Naive thymus-derived CD8-positive, alpha-beta T cell (primary cell): ENCODE results near the gene WNT9B. TPM values are rescaled to one million over a fixed set of nuclear protein-coding genes. Genes with fewer than 3 reads are reported as not detected.
A peak's percentile ranks its signal among the peaks of the same experiment; 100 is the strongest.

Source experiments
- ATAC-seq, 2 donors: fragments of 150-1000 bp; cut with Tn5 transposase in 1 of 2; sonication (Bioruptor Pico), chemical (Tn5 transposase) in 1 of 2; 1 replicate in 1 of 2; 2 replicates in 1 of 2; pipeline ENCODE4 v1.10.0; 2021; ENCODE audit warnings: mild to moderate bottlenecking in 2 of 2, moderate library complexity in 2 of 2
- POLR2A ChIA-PET: fragments of 350-600 bp; sonication (Branson Sonifier 250); formaldehyde crosslinking; loops from one replicate; lab custom pipeline; 2021; ENCODE audit warnings: antibody characterized with exemption; lab: Charles Lee
- DNase-seq, 10 donors: peaks; one replicate each; pipeline versions ENCODE4 v3.0.0 to v3.0.0-alpha.2; 2020 to 2022
- H3K27ac Mint-ChIP-seq, 10 donors: one replicate each; pipeline ENCODE4 v1.8.0; 2020 to 2022; ENCODE audit warnings: mild to moderate bottlenecking in 10 of 10, mixed read lengths in 10 of 10, moderate library complexity in 4 of 10, inconsistent platforms in 1 of 10
- H3K27me3 Mint-ChIP-seq, 5 donors: one replicate each; pipeline ENCODE4 v1.8.0; 2021 to 2022; ENCODE audit warnings: mixed read lengths in 5 of 5
- H3K36me3 Mint-ChIP-seq, 3 donors: one replicate each; pipeline ENCODE4 v1.8.0; 2020 to 2022; ENCODE audit warnings: mixed read lengths in 3 of 3, mild to moderate bottlenecking in 2 of 3, inconsistent platforms in 1 of 3
- H3K4me1 Mint-ChIP-seq, 4 donors: one replicate each; pipeline ENCODE4 v1.8.0; 2021 to 2022; ENCODE audit warnings: mixed read lengths in 4 of 4
- H3K4me3 Mint-ChIP-seq, 10 donors: one replicate each; pipeline ENCODE4 v1.8.0; 2020 to 2022; ENCODE audit warnings: mild to moderate bottlenecking in 10 of 10, mixed read lengths in 10 of 10, moderate library complexity in 6 of 10, inconsistent platforms in 1 of 10
- H3K9me3 Mint-ChIP-seq, 9 donors: one replicate each; pipeline ENCODE4 v1.8.0; 2020 to 2022; ENCODE audit warnings: mixed read lengths in 9 of 9, mild to moderate bottlenecking in 3 of 9, inconsistent platforms in 1 of 9, moderate library complexity in 1 of 9
- polyA plus RNA-seq, 3 donors: library from polyadenylated mRNA; unstranded; fragments of 300-500 nt; fragmentation: Illumina TruSeq; gene quantifications; one replicate each; pipeline ENCODE4 v1.2.3, GENCODE V29; 2021
- total RNA-seq, 8 experiments: library from RNA in 2 of 8; stranded (reverse) in 2 of 8; gene quantifications; one replicate each; pipeline ENCODE4 v1.2.3 and lab custom pipeline; 2021 to 2026

Gene WNT9B
- total and polyA plus RNA-seq, 5 experiments from 2014 or later, result not detected

DNA sequence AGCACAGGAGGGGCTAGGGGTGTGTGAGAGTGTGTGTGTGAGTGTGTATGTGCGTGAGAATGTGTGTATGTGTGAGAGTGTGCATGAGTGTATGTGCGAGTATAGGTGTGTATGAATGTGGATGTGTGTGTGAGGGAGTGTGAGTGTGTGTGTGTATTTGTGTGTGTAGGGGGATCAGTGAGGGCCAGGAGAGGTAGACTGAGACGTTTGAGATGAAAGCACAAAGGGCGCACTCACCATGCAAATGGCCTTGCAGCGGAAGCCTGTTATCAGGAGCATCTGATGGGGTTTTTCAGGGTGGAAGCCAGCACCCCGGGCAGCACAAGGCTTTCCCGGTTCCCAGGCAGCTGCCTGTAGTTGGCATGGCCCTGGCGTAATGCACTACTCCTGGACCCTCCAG lies 14.9 kb downstream of the WNT9B start:
- Mint-ChIP-seq H3K27ac (no peak overlapping the region), H3K36me3 (no peaks in the 10 kb centered on the region), H3K27me3 (peaks cover 2 to 35% (median 20%) of the 10 kb centered on the region in 5 donors), H3K4me1 (peaks cover 0 to 4% (median 0%) of the 10 kb centered on the region in 4 donors), H3K4me3 (no peak overlapping the region), H3K9me3 (no peaks in the 10 kb centered on the region)
- POLR2A ChIA-PET, result no interaction called here
- ATAC-seq (no peak), DNase-seq (no peak)

DNA sequence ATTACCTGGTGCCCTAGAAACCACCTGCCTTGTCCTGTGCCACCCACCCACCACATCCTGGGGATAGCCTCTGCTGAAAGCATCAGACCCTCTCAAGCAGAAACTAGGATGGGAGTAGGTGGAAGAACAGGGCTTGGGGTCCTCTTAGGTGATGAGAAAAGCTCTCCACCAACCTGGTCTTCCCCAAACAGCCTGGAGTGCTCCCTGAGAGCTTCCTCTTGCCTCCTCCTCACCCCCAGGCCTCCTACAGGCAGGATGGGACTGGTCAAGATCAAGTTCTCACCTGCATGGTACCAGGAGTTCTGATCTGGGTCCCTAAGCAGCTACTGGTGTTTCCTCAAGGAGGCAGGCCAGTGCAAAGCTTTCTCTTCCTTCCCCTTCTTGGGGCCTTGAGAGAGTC lies 15.4 kb downstream of the WNT9B start:
- no peak for ATAC-seq
- Mint-ChIP-seq H3K27ac (no peak overlapping the region), H3K27me3 (peaks cover 0 to 31% (median 19%) of the 10 kb centered on the region in 5 donors), H3K4me3 (no peak overlapping the region), H3K4me1 (peaks cover 0 to 4% (median 0%) of the 10 kb centered on the region in 4 donors), H3K9me3 (no peaks in the 10 kb centered on the region), H3K36me3 (no peaks in the 10 kb centered on the region)
- POLR2A ChIA-PET, result no interaction called here
- DNase-seq, result peak in 1 of 10 donors; percentile 24

DNA sequence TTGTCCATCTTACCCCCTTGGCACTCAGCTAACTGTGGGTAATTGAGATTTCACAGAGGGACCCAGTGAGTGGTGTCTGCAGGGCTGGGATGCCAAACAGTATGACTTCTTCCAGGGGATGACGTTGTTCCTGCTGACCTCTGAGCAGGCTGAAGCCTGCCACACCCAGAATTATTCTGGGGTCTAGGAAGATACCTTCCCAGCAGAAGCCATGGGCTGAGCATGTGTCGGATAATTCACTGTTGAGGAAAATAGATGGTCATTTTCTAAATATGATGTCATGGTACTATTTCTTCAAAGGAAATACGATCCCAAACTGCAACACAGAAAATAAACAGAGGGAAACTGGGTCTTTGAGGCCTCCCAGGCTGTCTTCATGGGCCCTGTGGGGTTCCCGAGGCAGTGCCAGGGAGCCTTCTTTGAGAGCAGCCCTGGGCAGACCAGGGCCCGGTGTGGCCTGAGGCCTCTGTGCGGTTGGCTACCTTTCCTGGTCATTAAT lies 17.4 kb downstream of the WNT9B start:
- Mint-ChIP-seq H3K4me3 (no peak overlapping the region), H3K4me1 (peaks cover 0 to 4% (median 1%) of the 10 kb centered on the region in 4 donors), H3K27ac (no peak overlapping the region), H3K36me3 (no peaks in the 10 kb centered on the region), H3K27me3 (peaks cover 0 to 23% (median 13%) of the 10 kb centered on the region in 5 donors), H3K9me3 (no peaks in the 10 kb centered on the region)
- DNase-seq, result peak in 1 of 10 donors; percentile 9
- POLR2A ChIA-PET, result interaction anchor here (0.6 kb wide), 1 partner anchor 71 kb away, joined by 3 read pairs; no protein-coding TSS in a partner anchor
- ATAC-seq, result no peak

DNA sequence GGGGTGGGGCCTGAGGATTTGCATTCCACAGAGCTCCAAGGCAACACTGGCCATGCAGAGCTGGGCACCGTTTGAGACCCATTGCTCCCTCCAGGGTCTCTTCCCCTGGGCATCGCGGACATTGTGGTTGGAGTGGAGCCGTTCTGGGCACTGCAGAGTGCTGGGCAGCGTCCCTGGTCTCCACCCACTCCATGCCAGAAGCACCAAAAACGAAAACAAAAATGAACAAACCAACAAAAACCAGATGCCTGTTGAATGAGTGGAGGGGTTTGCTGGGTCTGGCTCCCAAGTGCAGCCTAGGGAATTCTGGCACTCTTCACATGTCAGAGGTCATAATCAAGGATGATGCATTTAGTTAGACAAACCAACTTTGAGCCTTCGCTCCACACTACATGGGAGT lies 17.9 kb downstream of the WNT9B start:
- POLR2A ChIA-PET, result no interaction called here
- peaks cover 0 to 4% (median 1%) of the 10 kb centered on the region in 4 donors for H3K4me1 Mint-ChIP-seq
- H3K9me3 Mint-ChIP-seq, result no peaks in the 10 kb centered on the region
- no peak overlapping the region for H3K27ac Mint-ChIP-seq
- H3K36me3 Mint-ChIP-seq, result no peaks in the 10 kb centered on the region
- peaks cover 0 to 17% (median 11%) of the 10 kb centered on the region in 5 donors for H3K27me3 Mint-ChIP-seq
- H3K4me3 Mint-ChIP-seq, result no peak overlapping the region
- ATAC-seq (no peak), DNase-seq (no peak)

DNA sequence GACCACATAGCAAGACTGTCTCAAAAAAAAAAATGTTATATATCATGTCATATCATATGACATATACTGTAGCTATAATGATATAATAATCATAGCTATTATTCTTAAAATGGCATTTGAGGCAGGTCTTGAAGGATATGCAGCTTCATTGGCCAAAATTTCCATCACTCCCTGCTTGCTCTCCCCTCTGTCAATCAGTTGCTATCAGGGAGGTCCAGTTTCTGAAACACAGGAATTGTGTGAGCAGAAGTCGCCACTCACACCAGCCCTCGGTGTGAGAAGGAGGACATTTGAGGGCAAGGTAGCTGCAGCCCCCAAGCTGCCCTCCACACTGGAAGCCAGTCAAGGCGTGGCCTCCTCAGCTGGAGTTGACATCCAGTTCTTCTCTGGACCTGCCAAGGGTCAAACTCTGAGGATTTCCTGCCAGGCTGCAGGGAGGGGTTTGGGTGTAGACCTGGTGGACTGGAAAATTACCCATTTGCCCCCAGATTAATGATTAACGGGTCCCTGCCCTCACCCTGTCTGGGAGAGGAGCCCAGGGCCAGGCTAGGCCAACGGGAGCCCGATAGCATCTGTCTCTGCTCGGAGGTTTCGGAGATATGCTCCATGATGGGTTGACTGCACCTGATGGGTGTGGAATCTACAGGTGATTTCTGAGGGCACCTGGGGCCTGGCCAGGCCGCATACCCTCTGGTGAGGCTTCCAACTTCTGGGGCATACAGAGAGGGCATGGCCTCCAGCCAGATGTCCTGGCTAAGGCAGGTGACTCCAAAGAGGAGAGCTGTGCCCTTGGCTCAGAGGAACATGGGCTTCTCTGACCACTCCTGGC lies 18.8 kb downstream of the WNT9B start:
- no peaks in the 10 kb centered on the region for H3K9me3 Mint-ChIP-seq
- H3K27me3 Mint-ChIP-seq, result peaks cover 0 to 16% (median 5%) of the 10 kb centered on the region in 5 donors

DNA sequence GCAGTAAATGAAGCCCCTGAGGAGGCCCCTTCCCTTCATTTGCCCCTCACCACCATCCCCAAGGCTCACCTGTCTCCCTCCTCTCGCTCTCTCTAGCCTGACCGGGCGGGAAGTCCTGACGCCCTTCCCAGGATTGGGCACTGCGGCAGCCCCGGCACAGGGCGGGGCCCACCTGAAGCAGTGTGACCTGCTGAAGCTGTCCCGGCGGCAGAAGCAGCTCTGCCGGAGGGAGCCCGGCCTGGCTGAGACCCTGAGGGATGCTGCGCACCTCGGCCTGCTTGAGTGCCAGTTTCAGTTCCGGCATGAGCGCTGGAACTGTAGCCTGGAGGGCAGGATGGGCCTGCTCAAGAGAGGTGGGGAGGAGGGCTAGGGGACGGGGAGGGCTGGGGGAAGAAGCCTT lies 21.0 kb downstream of the WNT9B start:
- H3K9me3 Mint-ChIP-seq, result no peaks in the 10 kb centered on the region
- H3K27me3 Mint-ChIP-seq, result peaks cover 0 to 5% (median 0%) of the 10 kb centered on the region in 5 donors
- no peak overlapping the region for H3K4me3 Mint-ChIP-seq
- H3K36me3 Mint-ChIP-seq, result no peaks in the 10 kb centered on the region
- DNase-seq, result no peak
- POLR2A ChIA-PET, result no interaction called here
- ATAC-seq, result no peak
- H3K27ac Mint-ChIP-seq, result no peak overlapping the region
- peaks cover 0 to 6% (median 5%) of the 10 kb centered on the region in 4 donors for H3K4me1 Mint-ChIP-seq

More for the DNA sequence above, 18.8 kb downstream of the WNT9B start:
- Mint-ChIP-seq H3K27ac (no peak overlapping the region), H3K4me1 (peaks cover 0 to 2% (median 0%) of the 10 kb centered on the region in 4 donors), H3K36me3 (no peaks in the 10 kb centered on the region), H3K4me3 (no peak overlapping the region)
- DNase-seq (no peak), ATAC-seq (no peak)
- POLR2A ChIA-PET, result no interaction called here

DNA sequence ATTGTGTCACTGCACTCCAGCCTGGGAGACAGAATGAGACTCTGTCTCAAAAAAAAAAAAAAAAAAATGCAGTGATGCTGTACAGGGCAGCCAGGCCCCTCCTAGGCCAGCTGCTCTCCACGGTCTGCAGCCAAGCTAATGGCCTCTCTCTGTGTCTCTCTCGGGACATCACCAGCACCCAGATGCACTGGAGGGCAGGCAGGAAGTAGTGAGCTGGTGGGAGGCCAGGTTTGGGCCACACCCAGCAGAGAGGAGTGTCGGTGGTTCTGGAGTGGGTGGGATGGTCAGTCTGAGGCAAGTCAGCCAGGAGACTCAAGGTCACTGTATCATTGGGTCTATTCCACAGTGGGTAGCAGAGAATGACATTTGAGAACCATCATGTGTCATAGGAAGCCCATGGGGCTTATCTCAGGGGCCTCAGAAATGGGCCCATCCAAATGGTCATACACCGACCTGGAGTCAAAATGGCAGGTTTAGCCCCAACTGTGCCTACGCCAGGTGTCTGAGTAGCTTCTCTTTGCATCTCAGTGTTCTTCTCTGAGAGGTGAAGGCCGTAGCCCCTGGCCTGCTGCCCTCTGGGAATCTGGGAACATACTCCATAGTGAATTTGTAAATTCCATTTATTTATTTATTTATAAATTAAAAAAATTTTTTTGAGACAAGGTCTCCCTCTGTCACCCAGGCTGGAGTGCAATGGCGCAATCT lies 22.7 kb downstream of the WNT9B start:
- Mint-ChIP-seq H3K36me3 (no peaks in the 10 kb centered on the region), H3K4me1 (peaks cover 0 to 16% (median 12%) of the 10 kb centered on the region in 4 donors), H3K27me3 (no peaks in the 10 kb centered on the region), H3K9me3 (no peaks in the 10 kb centered on the region), H3K27ac (peak overlapping the region in 1 of 10 donors; percentile 67), H3K4me3 (no peak overlapping the region)
- DNase-seq (no peak), ATAC-seq (no peak)
- POLR2A ChIA-PET, result interaction anchor here (0.7 kb wide), 1 partner anchor 1033 kb away, joined by 5 read pairs; no protein-coding TSS in a partner anchor

DNA sequence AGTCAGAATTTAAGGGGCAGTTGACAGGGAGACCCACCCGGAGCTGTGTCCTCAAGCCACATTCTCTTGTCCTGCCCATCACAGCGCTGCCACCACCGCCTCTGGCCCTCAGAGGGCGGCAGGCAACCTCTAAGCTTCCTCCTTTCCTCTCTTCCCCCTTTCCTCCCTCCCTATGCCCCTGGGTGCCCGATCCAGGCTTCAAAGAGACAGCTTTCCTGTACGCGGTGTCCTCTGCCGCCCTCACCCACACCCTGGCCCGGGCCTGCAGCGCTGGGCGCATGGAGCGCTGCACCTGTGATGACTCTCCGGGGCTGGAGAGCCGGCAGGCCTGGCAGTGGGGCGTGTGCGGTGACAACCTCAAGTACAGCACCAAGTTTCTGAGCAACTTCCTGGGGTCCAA lies 23.5 kb downstream of the WNT9B start:
- Mint-ChIP-seq H3K27ac (no peak overlapping the region), H3K9me3 (no peaks in the 10 kb centered on the region), H3K4me3 (no peak overlapping the region), H3K4me1 (peaks cover 0 to 16% (median 12%) of the 10 kb centered on the region in 4 donors), H3K36me3 (no peaks in the 10 kb centered on the region), H3K27me3 (no peaks in the 10 kb centered on the region)
- ATAC-seq, result no peak
- no peak for DNase-seq
- POLR2A ChIA-PET, result no interaction called here

DNA sequence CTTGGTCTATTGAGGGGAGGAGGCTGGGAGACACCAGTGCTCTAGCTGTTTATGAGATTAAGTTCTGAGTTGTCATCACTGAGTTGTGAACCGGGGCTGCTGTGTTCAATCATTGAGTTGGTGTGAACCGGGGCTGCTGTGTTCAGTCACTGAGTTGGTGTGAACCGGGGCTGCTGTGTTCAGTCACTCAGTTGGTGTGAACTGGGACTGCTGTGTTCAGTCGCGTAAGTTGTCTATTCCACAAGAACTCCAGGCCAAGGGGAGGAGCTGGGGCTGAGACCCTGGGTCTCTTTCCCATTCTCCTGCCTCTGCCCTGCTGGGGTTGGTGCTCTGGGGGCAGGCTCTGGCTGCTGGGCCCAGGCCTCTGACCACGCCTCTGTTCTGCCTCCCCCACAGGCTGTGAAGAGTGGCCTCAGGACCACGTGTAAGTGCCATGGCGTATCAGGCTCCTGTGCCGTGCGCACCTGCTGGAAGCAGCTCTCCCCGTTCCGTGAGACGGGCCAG lies 24.5 kb downstream of the WNT9B start:
- Mint-ChIP-seq H3K36me3 (no peaks in the 10 kb centered on the region), H3K27ac (no peak overlapping the region), H3K4me1 (peaks cover 0 to 16% (median 12%) of the 10 kb centered on the region in 4 donors), H3K9me3 (no peaks in the 10 kb centered on the region), H3K27me3 (no peaks in the 10 kb centered on the region), H3K4me3 (no peak overlapping the region)
- ATAC-seq (no peak), DNase-seq (peak in 1 of 10 donors; percentile 3)
- POLR2A ChIA-PET, result no interaction called here

DNA sequence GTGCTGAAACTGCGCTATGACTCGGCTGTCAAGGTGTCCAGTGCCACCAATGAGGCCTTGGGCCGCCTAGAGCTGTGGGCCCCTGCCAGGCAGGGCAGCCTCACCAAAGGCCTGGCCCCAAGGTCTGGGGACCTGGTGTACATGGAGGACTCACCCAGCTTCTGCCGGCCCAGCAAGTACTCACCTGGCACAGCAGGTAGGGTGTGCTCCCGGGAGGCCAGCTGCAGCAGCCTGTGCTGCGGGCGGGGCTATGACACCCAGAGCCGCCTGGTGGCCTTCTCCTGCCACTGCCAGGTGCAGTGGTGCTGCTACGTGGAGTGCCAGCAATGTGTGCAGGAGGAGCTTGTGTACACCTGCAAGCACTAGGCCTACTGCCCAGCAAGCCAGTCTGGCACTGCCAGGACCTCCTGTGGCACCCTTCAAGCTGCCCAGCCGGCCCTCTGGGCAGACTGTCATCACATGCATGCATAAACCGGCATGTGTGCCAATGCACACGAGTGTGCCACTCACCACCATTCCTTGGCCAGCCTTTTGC lies 25.0 kb downstream of the WNT9B start:
- H3K27ac Mint-ChIP-seq, result peak overlapping the region in 2 of 10 donors; percentile 62 to 80
- peak in 1 of 10 donors; percentile 50 for DNase-seq
- POLR2A ChIA-PET, result interaction anchor here (1.0 kb wide), 1 partner anchor 12 kb away, joined by 3 read pairs; no protein-coding TSS in a partner anchor

DNA sequence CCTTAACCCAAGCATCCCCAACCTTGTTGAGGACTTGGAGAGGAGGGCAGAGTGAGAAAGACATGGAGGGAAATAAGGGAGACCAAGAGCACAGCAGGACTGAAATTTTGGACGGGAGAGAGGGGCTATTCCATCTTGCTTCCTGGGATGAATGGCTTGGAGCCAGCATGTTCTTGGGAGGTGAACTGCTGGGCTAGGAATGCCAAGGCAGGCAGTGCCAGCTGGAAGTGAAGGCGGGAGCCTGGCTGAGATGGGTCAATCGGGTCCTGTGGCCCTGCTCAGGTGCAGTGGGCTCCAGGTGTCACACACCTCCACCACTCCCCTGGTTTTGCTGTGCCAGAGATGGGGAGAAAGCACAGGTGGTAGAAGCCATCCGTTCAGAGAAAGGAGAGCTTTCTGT lies 25.5 kb downstream of the WNT9B start:
- Mint-ChIP-seq H3K36me3 (no peaks in the 10 kb centered on the region), H3K27ac (peak overlapping the region in 2 of 10 donors; percentile 62 to 80), H3K4me1 (peaks cover 0 to 16% (median 12%) of the 10 kb centered on the region in 4 donors), H3K4me3 (no peak overlapping the region), H3K27me3 (no peaks in the 10 kb centered on the region), H3K9me3 (no peaks in the 10 kb centered on the region)
- DNase-seq, result peak in 1 of 10 donors; percentile 14
- no peak for ATAC-seq
- POLR2A ChIA-PET, result interaction anchor here (1.0 kb wide), 1 partner anchor 11 kb away, joined by 3 read pairs; no protein-coding TSS in a partner anchor

More for the DNA sequence above, 25.0 kb downstream of the WNT9B start:
- peaks cover 0 to 16% (median 12%) of the 10 kb centered on the region in 4 donors for H3K4me1 Mint-ChIP-seq
- H3K36me3 Mint-ChIP-seq, result no peaks in the 10 kb centered on the region
- H3K27me3 Mint-ChIP-seq, result no peaks in the 10 kb centered on the region
- no peak for ATAC-seq
- H3K4me3 Mint-ChIP-seq, result no peak overlapping the region
- H3K9me3 Mint-ChIP-seq, result no peaks in the 10 kb centered on the region

DNA sequence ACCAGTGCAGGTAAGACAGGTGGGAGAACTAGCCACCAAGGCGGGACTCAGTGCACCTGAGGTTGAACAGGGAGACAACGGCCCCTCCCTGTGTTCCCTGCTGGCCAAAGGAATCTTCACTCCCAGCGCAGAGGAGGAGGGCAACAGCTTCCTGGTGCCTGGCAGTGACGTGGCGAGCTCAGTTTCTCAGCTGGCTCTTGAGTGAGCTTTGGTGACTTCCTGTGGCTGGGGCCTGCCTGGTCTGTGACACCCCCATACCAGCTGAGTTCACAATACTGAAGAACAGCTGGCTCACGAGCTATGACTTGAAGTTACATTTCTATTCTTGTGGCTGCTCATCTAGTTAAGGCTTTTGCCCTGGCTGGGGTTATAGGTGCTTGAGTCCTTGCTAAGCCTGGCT lies 26.1 kb downstream of the WNT9B start:
- Mint-ChIP-seq H3K4me3 (no peak overlapping the region), H3K4me1 (peaks cover 0 to 16% (median 12%) of the 10 kb centered on the region in 4 donors), H3K9me3 (no peaks in the 10 kb centered on the region), H3K36me3 (no peaks in the 10 kb centered on the region), H3K27ac (peak overlapping the region in 5 of 10 donors; percentile 16 to 82 (median 75)), H3K27me3 (no peaks in the 10 kb centered on the region)
- ATAC-seq (peak in 1 of 2 donors; percentile 58), DNase-seq (peak in 2 of 10 donors; percentile 18 to 51)
- POLR2A ChIA-PET, result interaction anchor here (1.0 kb wide), 1 partner anchor 11 kb away, joined by 3 read pairs; no protein-coding TSS in a partner anchor
